Activated CD4-positive, CD25-positive, alpha-beta regulatory T cell treated with anti-CD3 and anti-CD28 coated beads, Interleukin-2, amount 50 U/mL, for 16 hours (primary cell): Measurements from ENCODE around the gene G6PC1.
"Not testable (repeated sequence)": the region's sequence is repeated elsewhere in the genome, so short reads cannot be mapped to it uniquely, and the experiment has no call there.

Experiments used
- DNase-seq: peaks from one replicate; pipeline ENCODE4 v3.0.0-alpha.2; 2020; ENCODE audit warnings: low read depth, low spot score

The G6PC1 gene

DNA sequence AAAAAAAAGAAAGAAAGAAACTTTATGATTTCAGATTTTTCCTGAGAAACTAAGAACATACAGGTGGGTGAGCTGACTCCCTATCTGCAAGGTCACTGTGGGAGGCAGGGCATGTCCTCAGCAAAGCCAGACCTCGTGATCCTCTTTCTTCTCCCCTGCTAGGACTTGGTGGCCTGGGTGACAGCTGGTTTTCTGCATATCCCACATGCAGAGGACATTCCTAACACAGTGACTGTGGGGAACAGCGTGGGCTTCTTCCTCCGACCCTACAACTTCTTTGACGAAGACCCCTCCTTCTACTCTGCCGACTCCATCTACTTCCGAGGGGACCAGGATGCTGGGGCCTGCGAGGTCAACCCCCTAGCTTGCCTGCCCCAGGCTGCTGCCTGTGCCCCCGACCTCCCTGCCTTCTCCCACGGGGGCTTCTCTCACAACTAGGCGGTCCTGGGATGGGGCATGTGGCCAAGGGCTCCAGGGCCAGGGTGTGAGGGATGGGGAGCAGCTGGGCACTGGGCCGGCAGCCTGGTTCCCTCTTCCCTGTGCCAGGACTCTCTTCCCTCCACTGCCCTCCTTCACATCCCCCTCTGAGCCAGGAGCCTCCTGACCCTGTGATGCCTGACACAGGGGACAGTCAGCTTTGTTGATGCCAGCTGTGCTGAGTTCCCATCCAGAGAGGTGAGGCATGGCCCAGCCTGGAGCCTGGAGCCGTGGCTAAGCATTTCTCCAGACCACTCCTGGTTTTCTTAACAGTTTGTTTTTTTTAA, 26.5 kb upstream of the G6PC1 start:
- DNase-seq, result not testable (repeated sequence)

DNA sequence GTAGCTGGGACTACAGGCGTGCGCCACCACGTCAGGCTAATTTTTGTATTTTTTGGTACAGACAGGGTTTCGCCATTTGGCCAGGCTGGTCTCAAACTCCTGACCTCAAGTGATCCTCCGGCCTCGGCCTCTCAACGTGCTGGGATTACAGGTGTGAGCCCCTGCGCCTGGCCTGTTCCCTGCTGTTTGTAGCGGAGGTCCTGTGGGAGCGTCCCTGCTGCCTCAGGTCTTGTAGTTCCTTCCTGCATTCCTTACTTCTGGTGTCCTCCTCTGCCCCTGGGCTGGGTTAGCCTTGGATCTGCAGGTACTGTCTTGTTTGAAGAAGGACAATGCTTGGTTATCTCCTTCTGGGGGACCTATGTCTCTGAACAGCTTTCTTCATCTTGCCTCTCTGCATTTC, 23.6 kb upstream of the G6PC1 start:
- DNase-seq, result no peak

DNA sequence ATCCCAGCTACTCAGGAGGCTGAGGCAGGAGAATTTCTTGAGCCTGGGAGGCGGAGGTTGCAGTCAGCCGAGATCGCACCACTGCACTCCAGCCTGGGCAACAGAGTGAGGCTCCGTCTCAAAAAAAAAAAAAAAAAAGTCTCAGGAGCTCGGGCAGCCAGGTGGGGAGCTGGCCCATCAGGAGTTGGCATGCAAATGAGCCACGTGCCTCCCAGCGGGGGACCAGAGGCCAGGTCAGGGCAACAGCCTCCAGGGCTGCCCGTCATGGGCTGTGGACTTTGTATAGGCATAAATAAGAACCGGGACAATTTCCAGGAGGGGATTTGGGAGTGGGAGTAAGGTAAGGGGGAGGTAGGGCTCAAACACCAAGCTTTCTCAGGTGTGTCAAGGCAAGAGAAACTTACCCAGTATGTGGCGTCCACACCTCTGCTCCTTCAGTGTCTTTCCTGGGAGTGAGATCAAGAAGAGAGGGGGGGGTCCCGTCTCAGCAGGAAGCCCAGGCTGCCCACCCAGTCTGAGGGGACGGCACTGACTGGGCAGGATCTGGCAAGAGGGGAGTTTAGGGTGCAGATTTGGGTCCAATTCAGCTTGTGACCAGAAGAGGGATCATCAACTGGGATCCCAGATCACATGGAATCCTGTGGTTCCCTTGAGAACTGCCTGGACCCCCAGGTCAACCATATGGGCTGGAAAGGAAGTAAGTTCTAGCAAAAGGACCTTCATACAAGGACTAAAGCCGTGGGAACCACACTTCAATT, 22.3 kb upstream of the G6PC1 start:
- DNase-seq, result no peak

DNA sequence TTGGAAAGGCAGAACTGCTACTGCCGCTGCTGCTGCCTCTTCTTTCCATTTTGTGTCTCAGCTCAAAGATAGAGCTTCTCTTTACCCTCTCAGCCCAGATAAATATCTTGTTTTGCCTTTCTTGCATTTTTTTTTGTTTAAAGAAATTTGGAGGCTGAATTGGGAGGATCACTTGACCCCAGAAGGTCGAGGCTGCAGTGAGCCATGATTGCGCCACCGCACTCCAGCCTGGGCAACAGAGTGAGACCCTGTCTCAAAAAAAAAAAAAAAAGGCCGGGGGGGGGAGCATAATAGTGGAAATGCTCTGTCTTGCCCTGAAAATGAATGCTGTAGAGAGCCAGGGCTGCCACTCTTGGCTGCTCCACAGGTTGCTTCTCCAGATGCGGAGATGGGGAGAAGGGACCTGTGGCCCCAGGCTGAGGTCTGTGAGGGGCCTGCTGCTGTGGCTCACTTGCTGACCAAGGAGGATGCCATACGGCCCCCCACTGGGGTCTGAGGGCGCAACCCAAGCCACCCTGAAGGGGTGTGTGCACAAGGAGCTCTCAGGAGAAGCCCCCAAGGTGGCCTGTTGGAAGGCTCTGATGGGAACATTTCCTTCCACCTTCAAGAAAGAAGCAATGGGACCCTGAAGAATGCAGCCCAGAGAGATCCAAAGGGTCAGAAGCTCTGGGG, 21.5 kb upstream of the G6PC1 start:
- DNase-seq, result no peak

DNA sequence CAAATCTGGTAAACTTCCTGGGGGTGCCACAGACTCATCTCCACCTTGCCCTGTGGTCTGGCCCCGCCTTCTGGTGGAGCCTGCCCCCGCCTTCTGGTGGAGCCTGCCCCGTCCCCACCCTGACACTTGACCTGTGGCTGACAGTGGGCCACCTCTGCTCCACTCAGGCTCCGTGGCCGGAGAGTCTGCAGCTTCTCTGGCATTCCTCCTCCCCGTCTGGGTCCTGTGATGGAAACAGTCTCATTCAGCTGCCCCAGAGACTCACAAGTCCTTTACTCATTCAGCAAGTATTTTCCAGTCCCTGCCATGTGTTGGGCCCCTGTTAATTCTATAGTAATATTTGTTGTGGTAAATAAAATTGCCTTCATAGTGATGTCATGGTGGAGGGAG, 21.0 kb upstream of the G6PC1 start:
- DNase-seq, result no peak

DNA sequence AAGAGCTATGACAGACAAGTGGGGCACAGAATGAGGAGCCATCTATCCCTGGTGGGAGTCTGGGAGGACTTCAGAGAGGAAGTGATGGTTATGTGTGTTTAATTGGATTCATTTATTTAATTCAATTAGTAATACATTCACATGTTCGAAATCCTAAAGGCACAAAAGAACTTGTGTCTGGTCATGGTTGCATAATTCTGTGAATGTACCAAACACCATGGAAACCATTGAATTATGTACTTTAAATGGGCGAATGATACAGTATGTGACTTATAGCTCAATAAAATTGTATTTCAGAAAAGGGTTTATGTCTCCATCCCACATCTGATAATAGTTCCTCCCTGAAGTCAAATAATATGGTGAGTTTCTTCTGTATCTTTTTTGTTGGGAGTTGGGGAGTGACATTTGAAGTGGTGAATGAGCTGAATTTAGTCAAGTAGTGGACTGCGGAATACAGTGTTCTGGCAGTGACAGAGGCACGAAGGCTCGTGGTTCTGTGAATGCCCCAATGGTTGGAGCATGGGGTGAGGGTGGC, 19.8 kb upstream of the G6PC1 start:
- DNase-seq, result no peak

DNA sequence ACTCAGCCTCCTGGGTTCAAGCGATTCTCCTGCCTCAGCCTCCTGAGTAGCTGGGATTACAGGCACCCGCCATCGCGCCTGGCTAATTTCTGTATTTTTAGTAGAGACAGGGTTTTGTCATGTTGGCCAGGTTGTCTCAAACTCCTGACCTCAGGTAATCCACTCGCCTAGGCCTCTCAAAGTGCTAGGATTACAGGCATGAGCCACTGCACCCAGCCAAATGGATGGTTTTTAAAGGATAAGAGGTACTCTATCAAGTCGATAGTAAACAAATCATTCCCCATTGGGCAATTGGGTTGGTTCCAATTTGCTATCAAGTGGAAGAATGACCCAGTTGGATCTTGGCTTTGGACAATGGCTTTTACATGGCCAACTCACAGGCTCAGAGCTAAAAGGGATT, 18.9 kb upstream of the G6PC1 start:
- DNase-seq, result not testable (repeated sequence)

DNA sequence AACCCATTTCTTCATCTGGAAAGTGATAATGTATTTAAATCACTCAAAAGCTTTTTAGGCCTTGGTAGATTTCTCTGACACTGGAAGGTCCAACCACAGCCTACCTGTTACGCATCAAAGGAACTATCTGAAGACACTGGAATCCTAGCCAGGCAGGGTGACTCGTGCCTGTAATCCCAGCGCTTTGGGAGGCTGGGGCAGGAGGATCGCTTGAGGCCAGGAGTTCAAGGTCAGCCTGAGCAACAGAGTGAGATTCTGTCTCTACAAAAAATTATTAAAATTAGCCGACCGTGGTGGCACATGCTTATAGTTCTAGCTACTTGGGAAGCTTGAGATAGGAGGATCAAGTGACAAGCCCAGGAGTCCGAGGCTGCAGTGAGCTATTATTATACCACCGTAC, 18.4 kb upstream of the G6PC1 start:
- no peak for DNase-seq

DNA sequence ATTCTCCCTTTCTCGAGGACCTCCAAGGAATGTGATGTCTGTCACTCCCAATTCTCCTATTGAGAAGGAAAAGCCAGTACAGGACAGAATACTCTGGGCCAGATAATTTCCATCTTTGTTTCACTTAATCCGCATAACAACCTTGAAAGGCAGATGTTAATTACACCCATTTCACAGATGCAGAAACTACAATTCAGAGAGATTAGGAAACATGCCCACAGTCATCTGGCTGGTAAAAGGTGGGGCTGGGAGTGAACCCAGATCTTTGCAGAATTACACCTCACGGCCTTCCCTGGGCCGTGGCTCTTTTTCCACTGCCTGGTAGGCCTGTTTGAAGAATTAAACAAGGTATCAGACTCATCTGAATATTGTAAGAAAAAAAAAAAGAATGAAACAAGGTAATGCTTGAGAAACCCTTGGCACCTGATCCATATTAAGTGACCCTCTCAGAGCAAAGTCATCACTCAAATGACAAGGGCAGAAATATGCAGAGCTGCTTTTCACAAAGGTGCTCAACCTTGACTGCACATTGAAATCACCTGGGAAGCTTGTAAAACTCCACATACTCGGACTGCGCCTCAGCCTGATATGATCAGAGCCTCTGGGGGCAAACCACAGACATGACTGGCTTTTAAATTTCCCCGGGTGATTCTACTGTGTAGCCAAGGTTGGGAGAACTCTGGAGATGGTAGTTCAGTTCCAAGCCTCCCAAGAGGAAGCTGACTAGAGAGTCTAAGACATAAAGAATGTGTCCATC, 16.6 kb upstream of the G6PC1 start:
- no peak for DNase-seq

DNA sequence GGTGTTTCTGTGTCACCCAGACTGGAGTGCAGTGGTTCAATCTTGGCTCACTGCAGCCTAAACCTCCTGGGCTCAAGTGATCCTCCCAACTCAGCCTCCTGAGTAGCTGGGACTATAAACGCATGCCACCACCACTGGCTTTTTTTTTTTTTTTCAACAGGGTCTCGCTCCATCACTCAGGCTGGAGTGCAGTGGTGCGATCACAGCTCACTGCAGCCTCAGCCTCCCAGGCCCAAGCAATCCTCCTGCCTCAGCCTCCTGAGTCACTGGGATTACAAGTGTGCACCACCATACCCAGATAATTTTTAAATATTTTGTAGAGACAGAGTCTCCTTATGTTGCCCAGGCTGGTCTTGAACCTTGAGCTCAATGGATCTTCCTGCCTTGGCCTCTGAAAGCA, 14.8 kb upstream of the G6PC1 start:
- not testable (repeated sequence) for DNase-seq

DNA sequence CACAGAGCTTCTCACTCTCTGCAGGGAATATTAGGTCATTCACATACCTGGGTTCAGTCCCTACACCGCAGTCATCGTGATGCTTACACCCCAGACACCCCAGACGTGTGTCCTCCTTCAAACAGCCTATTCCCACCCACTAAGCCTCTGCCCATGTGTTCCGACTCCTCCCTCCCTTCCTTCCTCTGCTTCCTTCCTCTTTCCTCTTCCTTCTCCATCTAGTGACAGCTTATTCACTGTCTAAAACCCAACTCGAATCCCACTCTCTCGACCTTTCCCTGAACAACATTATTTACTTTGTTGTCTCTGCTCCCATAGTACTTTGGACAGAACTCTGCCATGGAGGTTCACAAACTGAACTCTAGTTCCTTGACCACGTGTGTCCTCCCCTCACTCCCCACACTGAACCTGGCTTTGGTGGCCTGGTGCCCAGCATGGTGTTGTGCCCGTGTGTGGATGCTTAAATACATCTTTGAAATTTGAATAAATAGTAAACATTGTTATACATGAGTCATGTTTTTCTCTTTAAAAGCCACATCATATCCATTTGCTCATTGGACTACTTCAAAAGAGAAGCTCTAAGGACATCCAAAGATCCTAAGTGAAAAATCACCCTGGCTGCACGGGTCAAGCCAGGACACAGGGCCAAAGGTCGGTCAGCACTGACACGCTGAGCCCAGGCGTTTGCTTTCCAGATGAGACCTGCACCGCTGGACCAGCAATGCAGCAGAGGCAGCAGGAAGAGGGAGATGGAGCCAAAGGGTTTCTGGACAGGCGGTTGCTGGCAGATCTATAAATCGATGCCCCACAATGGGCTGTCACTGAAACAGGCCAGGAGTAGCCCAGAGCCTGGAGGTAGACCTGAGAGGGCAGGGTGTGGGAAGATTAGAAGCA, 14.1 kb upstream of the G6PC1 start:
- DNase-seq, result no peak

DNA sequence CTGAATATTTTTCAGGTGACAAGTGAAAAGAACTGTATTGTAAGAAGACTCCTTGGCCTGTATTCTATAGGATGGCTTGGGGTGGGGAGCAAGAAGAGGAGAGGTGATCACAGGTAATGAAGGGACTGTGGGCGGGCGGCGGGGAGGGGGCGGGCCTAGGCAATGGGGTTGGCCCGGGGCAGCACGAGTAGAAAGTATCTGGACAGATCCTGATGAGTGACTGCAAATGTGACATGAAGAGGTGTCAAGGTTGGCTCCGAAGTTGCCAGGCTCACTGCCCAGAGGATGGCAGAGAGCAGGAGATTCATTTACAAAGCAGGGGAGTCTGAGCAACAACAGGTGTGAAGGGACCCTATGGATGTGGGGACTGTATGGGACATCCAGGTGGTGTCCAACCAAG, 10.8 kb upstream of the G6PC1 start:
- no peak for DNase-seq

DNA sequence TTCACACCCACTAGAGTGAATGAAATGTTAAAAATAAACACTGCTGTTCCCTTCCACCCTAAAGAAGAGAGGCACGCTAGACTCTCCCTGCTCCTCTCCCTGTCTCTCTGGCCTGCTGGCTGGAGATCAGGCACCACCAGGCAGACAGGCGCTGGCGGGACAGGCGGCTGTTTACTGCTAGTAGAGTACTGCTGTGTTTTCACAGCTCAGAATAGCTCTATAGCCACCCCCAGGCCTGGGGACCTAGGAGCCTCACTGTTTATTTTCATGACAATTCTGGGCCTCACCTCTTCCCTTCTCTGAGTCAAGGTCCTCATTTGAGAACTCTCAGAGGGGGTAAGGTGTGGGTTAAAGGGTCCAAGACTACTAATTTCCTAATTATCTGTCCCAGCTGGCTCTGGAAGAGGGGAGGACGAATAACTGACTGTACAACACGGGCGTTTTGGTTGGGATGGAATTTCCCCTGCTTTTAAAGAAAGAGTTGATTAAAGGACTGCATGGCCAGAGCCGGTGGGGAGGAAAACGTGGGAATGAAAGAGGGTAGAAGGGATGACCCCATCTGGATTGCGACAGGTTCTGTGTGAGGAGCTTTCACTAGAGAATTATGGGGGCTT, 9.0 kb upstream of the G6PC1 start:
- DNase-seq, result no peak

DNA sequence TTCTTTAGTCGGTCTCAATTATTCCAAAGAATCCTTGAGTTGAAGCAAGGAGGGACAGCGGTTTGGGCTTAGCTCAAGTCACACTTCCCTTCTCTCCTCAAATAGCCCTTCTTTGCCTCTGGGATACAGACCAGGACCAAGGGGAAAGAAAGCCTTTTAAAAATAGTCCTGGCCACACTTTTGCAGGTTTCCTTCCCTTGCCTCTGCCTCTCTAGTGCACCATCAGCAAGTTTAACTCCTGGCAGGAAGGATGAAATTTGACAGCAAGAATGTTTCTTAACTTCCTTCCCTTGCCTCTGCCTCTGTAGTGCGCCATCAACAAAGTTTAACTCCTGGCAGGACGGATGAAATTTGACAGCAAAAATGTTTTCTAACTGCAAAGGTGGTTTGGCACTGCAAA, 7.2 kb upstream of the G6PC1 start:
- no peak for DNase-seq

DNA sequence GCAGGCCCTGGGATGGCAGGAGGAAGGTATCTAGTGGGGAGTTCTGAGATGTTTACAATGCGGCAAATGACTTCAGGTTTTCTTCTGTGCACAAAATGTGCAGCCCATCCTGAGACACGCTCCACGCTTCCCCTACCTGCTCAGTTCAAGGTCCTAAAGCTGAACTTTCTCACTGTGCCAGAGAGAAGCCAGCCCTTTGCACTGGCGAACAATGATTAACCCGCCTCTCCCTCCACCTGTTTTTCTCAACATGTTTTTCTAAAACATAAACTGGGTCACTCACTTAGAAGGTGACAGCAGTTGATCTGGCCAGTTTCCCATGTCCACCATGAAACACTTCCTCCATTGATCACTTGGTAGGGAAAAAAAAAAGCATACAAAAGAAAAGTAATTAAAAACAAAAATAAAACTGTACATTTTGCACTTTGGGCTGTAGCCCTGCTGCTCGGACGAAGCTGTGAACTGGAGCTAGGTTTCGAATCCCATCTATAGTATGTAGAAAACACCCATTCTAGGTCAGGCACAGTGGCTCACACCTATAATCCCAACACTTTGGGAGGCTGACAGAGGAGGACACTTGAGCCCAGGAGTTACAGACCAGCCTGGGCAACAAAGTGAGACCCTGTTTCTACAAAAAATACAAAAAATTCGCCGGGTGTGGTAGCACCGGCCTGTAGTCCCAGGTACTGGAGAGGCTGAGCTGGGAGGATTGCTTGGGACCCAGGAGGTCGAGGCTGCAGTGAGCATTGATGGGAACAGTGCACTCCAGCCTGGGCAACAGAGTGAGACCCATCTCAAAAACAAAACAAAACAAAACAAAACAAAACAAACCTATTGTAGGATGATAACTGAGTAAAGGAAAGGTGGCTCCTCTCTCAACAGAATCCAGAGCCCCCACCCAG, 6.1 kb upstream of the G6PC1 start:
- no peak for DNase-seq

DNA sequence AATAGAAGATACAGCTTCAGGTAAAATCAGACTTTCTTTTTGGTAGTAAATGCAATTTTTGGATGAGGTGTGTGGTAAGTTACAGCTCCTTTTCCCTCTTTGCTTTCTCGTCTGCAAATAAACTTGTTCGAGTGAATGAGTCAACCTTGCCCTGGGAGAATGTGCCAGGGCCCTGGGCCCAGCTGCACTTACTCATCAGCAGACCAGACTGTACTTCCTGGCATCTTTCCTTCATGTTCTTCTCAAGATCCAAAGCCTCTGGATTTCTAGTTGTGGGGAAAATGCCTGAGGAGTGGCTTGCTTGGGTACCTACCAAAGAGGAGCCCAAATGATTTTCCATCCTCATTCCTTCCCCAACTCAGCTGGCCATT, 5.4 kb upstream of the G6PC1 start:
- DNase-seq, result no peak

DNA sequence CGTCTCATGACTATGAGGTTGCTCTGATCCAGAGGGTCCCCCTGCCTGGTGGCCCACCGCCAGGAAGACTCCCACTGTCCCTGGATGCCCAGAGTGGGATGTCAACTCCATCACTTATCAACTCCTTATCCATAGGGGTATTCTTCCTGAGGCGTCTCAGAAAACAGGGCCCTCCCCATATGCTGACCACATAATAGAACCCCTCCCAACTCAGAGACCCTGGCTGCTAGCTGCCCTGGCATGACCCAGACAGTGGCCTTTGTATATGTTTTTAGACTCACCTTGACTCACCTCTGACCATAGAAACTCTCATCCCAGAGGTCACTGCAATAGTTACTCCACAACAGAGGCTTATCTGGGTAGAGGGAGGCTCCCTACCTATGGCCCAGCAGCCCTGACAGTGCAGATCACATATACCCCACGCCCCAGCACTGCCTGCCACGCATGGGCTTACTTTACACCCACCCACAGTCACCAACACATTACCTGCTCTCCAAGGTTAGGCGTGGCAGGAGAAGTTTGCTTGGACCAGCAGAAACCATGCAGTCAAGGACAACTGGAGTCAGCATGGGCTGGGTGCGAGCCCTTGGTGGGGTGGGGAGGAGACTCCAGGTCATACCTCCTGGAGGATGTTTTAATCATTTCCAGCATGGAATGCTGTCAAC, 2.3 kb upstream of the G6PC1 start:
- DNase-seq, result no peak

DNA sequence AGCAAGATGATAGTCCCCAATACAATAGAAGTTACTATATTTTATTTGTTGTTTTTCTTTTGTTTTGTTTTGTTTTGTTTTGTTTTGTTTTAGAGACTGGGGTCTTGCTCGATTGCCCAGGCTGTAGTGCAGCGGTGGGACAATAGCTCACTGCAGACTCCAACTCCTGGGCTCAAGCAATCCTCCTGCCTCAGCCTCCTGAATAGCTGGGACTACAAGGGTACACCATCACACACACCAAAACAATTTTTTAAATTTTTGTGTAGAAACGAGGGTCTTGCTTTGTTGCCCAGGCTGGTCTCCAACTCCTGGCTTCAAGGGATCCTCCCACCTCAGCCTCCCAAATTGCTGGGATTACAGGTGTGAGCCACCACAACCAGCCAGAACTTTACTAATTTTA, 618 bp upstream of the G6PC1 start:
- not testable (repeated sequence) for DNase-seq
